Retinal pigment epithelial cell (primary cell): ENCODE data around the gene CYFIP1.
"Not testable (repeated sequence)": the region's sequence is repeated elsewhere in the genome, so short reads cannot be mapped to it uniquely, and the experiment has no call there.

Experiments
- DNase-seq: peaks from one replicate; pipeline ENCODE4 v3.0.0-alpha.2; 2010; ENCODE audit warnings: low read depth
- H3K4me3 ChIP-seq: 2 replicates; pipeline ENCODE4 v1.5.1; 2011; ENCODE audit warnings: mild to moderate bottlenecking, low read length, control low read depth, moderate library complexity
- TF ChIP-seq, protein P1 (sequence below): conservative IDR thresholded peaks from 2 replicates; pipeline ENCODE4 v1.5.1; 2011; ENCODE audit warnings: low read depth, low read length, control low read depth, inconsistent platforms

Gene CYFIP1

DNA sequence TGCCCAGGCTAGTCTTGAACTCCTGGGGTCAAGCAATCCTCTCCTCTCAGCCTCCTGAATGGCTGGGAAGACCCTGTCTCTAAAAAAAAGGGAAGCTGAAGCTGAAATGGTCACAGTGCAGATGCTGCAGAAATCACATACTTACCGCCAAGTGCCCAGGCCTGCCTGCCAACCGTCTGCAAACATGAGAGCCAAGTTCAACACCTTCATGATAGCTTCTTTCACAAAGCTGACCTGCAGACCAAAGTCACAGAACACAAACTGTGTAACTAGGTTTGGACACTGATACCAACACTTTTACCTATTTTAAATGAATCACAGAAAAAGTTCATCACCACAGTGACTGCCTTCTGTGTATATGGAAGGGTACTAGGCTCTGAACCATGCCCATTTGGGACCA lies 22.8 kb upstream of the CYFIP1 start:
- H3K4me3 ChIP-seq: no peak overlapping the region
- TF ChIP-seq, protein P1, sequence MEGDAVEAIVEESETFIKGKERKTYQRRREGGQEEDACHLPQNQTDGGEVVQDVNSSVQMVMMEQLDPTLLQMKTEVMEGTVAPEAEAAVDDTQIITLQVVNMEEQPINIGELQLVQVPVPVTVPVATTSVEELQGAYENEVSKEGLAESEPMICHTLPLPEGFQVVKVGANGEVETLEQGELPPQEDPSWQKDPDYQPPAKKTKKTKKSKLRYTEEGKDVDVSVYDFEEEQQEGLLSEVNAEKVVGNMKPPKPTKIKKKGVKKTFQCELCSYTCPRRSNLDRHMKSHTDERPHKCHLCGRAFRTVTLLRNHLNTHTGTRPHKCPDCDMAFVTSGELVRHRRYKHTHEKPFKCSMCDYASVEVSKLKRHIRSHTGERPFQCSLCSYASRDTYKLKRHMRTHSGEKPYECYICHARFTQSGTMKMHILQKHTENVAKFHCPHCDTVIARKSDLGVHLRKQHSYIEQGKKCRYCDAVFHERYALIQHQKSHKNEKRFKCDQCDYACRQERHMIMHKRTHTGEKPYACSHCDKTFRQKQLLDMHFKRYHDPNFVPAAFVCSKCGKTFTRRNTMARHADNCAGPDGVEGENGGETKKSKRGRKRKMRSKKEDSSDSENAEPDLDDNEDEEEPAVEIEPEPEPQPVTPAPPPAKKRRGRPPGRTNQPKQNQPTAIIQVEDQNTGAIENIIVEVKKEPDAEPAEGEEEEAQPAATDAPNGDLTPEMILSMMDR: no peak
- no peak for DNase-seq

DNA sequence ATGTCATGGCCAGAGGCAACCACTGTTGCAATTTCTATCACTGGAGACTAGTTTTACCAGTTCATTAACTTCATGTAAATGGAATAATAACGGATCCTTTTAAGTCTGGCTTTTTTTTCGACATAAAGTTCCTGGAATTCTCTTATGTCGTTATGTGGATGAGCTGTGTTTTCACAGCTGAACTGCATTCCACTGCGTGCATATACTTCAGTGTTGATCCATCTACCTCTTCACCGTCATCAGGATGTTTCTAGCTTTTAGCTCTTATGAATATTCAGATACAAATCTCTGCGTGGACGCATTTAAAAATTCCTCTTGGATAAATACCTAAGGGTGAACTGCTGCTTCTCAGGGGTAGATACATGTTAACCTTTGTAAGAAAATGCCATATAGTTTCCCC lies 15.6 kb upstream of the CYFIP1 start:
- TF ChIP-seq, protein P1: no peak
- DNase-seq: no peak
- H3K4me3 ChIP-seq: no peak overlapping the region

DNA sequence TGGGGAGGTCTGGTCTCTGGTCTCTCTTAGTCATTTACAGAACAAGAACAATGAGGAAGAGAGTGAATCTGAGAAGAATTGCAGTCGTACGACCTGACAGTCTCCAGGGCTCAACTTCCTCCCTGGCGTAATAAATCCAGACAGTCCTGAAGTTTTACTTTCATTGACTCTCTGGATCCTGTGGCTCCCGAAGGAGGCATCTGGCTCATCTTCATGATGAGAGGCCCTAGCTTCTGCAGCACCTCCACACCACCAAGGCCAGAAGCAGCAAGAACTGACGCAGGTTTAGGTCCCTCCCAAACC lies 11.8 kb upstream of the CYFIP1 start:
- H3K4me3 ChIP-seq: no peak overlapping the region
- no peak for DNase-seq

DNA sequence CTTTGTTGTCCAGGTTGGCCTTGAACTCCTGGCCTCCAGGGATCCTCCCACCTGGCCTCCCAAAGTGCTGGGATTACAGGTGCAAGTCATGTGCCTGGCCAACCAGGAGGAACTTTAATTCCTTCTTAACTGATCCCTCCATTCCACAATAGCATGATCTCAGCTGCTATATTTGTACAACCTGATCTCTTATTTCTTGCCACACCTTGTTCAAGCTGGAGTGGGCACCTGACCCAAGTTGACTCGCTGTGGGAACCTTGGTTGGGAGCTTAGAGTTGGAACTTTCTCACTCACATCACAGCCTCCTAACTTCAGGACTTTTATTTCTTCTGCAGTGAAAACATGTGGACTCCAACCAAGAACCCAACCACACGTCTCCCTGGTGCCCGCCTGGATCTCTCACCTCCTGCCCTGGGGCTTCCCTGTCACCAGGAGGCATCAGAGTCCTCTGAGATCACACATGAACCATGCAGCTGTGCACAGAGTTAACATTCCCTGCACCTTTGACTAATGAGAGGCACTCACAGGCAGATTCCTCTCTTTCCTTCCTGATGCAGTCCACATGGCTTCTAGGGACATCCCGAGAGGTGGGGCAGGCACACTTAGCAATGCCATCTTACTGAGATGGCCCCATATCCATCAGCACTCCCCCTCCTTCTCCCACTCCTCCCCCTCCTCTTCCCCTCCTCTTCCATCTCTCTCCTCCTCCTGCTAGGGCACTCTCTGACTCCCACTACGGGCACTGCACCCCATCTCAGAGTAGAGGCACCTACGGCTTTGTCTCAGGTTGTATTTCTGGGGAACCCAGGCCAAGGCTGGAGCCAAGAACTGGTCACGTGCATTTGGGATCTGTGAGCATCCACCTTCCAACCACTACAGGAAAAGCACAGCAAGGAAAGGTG lies 9.7 kb upstream of the CYFIP1 start:
- no peak overlapping the region for H3K4me3 ChIP-seq
- DNase-seq: no peak
- TF ChIP-seq, protein P1: no peak

More for the DNA sequence above, 11.8 kb upstream of the CYFIP1 start:
- TF ChIP-seq, protein P1: no peak

DNA sequence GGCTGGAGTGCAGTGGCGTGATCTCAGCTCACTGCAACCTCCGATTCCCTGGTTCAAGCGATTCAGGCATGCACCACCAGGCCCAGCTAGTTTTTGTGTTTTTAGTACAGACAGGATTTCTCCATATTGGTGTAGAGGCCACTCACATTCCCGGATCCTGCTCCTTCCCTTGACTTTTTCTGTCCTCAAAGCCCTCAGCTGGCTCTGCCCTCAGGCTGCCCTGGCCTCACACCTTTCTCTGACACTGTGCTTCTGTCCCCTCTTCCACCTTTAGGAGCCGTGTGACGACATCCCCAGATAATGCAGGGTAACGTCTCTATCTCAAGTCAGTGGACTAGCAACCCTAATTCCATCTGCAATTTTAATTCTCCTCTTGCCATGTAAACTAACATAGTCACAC lies 8.6 kb upstream of the CYFIP1 start:
- no peak for DNase-seq
- H3K4me3 ChIP-seq: no peak overlapping the region
- TF ChIP-seq, protein P1: no peak

DNA sequence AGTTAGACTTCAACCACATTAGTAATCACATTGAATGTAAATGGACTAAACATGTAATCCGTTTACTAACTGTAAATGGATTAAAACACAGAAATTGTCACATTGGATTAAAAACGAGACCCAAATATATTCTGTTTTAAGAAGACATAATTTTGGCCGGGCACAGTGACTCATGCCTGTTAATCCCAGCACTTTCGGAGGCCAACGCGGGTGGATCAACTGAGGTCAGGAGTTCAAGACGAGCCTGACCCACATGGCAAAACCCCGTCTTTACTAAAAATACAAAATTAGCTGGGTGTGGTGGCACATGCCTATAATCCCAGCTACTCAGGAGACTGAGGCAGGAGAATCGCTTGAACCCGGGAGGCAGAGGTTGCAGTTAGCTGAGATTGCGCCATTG lies 1.8 kb upstream of the CYFIP1 start:
- H3K4me3 ChIP-seq, DNase-seq: not testable (repeated sequence)

DNA sequence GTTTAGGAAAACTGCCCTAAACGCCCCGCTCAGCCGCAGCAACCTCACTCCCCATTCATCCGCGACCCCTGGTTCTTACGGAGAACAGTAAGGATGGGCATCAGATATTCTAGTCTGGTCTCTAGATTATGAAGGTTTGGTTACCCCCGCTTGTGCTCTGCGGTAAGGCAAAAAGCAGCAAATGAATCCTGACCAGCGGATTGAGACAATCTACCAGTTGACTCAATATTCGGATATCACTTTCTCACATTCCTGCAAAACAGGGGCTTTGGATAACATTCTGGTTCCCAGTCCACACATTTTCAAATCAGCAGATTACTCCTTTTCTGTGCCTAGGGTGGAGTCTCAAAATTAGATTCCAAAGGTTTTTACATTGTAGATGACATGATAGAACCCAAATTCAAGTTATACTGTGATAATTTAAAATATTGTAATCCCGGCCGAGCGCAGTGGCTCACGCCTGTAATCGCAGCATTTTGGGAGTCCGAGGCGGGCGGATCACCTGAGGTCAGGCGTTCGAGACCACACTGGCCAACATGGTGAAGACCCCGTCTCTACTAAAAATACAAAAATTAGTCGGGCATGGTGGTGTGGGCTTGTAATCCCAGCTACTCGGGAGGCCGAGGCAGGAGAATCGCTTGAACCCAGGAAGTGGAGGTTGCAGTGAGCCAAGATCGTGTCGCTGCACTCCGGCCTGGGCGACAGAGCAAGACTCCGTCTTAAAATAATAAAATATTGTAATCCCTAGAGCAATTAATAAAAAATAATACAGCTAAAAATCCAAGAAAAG lies 1.1 kb upstream of the CYFIP1 start:
- peak overlapping the region; percentile 66 for H3K4me3 ChIP-seq
- TF ChIP-seq, protein P1: no peak
- DNase-seq: no peak
